ENCODE data around the gene CXCL14. TPM values are rescaled to one million over a fixed set of nuclear protein-coding genes. Genes with fewer than 3 reads are reported as not detected.

The CXCL14 gene
- polyA plus RNA-seq, 1 of the 3 experiments (the other 2 are of a cell fraction), result 0.05 TPM

- Histone ChIP-seq H3K9me3 (no peaks in the 10 kb centered on the region), H2AFZ (ENCODE audit: low read depth) (no peak overlapping the region), H3F3A (replicated peaks; ENCODE audit: insufficient read depth) (no peaks in the 10 kb centered on the region), H3K4me1 (ENCODE audit: control insufficient read depth in 1 of 2, insufficient read depth in 2 of 2, low read depth in 1 of 2, low read length in 1 of 2) (no peaks in the 10 kb centered on the region), H3K4me3 (ENCODE audit: low read depth in 2 of 2, low read length in 1 of 2) (no peak overlapping the region), H3K36me3 (replicated peaks in 1 of 2; ENCODE audit: control insufficient read depth in 1 of 2, insufficient read depth in 2 of 2, low read length in 1 of 2) (no peaks in the 10 kb centered on the region), H4K20me1 (ENCODE audit: insufficient read depth) (no peaks in the 10 kb centered on the region), H3K27me3 (ENCODE audit: insufficient read depth) (peaks cover 56% of the 10 kb centered on the region; the same call in 1 of the 2 replicates), H3K27ac (ENCODE audit: low read depth in 2 of 2, low read length in 1 of 2) (no peak overlapping the region), H3K9me2 (no peaks in the 10 kb centered on the region), H3K79me2 (ENCODE audit: insufficient read depth) (no peaks in the 10 kb centered on the region), H3K9ac (no peak overlapping the region), H3K4me2 (no peak overlapping the region)
- TF ChIP-seq CHD2 (IDR thresholded peaks at IDR 0.05; ENCODE audit: low read length, partially characterized antibody) (no peak), MAX (IDR thresholded peaks at IDR 0.05; ENCODE audit: low read depth) (no peak), PBX3 (IDR thresholded peaks at IDR 0.05) (no peak)
- WGBS (ENCODE audit: low lambda C conversion rate), result 51% methylated on average over 2 of the region's 2 CpGs
- CTCF ChIA-PET, result interaction anchor here (0.7 to 1.3 kb wide), 4 partner anchors 15 to 31 kb away, joined by 3 to 4 read pairs (median 4); no protein-coding TSS in a partner anchor
- no peak for DNase-seq
- POLR2A ChIA-PET, result no interaction called here
Observed at GRCh38 chr5:135584276-135584675, 5.5 kb upstream of the CXCL14 start.

- no peaks in the 10 kb centered on the region for H3K9me3 ChIP-seq
- H3K4me3 ChIP-seq (ENCODE audit: low read depth in 2 of 2, low read length in 1 of 2), result no peak overlapping the region
- H3F3A ChIP-seq (replicated peaks; ENCODE audit: insufficient read depth), result no peaks in the 10 kb centered on the region
- CTCF ChIA-PET, result interaction anchor here (1.8 to 25.1 kb wide), 4 partner anchors 16 to 248 kb away, joined by 6 to 409 read pairs (median 8); no protein-coding TSS in a partner anchor
- H3K36me3 ChIP-seq (replicated peaks in 1 of 2; ENCODE audit: control insufficient read depth in 1 of 2, insufficient read depth in 2 of 2, low read length in 1 of 2), result no peaks in the 10 kb centered on the region
- no peaks in the 10 kb centered on the region for H3K79me2 ChIP-seq (ENCODE audit: insufficient read depth)
- 27% methylated on average over 6 of the region's 6 CpGs for WGBS (ENCODE audit: low lambda C conversion rate)
- H3K4me2 ChIP-seq, result no peak overlapping the region
- POLR2A ChIA-PET, result no interaction called here
- H3K9me2 ChIP-seq, result no peaks in the 10 kb centered on the region
- TF ChIP-seq JUND (IDR thresholded peaks at IDR 0.05) (no peak), ELF1 (IDR thresholded peaks at IDR 0.05) (no peak), TAF1 (IDR thresholded peaks at IDR 0.05; ENCODE audit: borderline replicate concordance, low read depth, low read length) (no peak), TCF12 (IDR thresholded peaks at IDR 0.05) (no peak), SIN3A (IDR thresholded peaks at IDR 0.05; ENCODE audit: borderline replicate concordance, low read depth, low read length) (no peak), EZH2phosphoT487 (IDR thresholded peaks at IDR 0.05; ENCODE audit: borderline replicate concordance, low read depth) (no peak), PBX3 (IDR thresholded peaks at IDR 0.05) (no peak), FOXJ3 (CRISPR knock-in tag; IDR thresholded peaks at IDR 0.05) (no peak), NRF1 (IDR thresholded peaks at IDR 0.05; ENCODE audit: low read depth, low read length) (no peak), YY1 (IDR thresholded peaks at IDR 0.05; ENCODE audit: low read depth) (no peak)
- no peak overlapping the region for H3K27ac ChIP-seq (ENCODE audit: low read depth in 2 of 2, low read length in 1 of 2)
- DNase-seq, result no peak
- H2AFZ ChIP-seq (ENCODE audit: low read depth), result no peak overlapping the region
- H3K27me3 ChIP-seq (ENCODE audit: insufficient read depth), result peaks cover 72% of the 10 kb centered on the region
- H3K4me1 ChIP-seq (ENCODE audit: control insufficient read depth in 1 of 2, insufficient read depth in 2 of 2, low read depth in 1 of 2, low read length in 1 of 2), result no peaks in the 10 kb centered on the region
- no peak overlapping the region for H3K9ac ChIP-seq
- no peaks in the 10 kb centered on the region for H4K20me1 ChIP-seq (ENCODE audit: insufficient read depth)
Observed at GRCh38 chr5:135582099-135582781, 3.4 kb upstream of the CXCL14 start.
